IPS-15b (cell line): ENCODE measurements around the gene OCA2.
"Not testable (repeated sequence)": the region's sequence is repeated elsewhere in the genome, so short reads cannot be mapped to it uniquely, and the experiment has no call there.

Experiments
- H3K27me3 ChIP-seq: one replicate; pipeline ENCODE4 v1.6.1; 2013; ENCODE audit warnings: low read length; ENCODE audit not compliant: control insufficient read depth, insufficient read depth
- H3K36me3 ChIP-seq: one replicate; pipeline ENCODE4 v1.6.1; 2013; ENCODE audit warnings: low read length; ENCODE audit not compliant: control insufficient read depth, insufficient read depth
- H3K4me1 ChIP-seq: one replicate; pipeline ENCODE4 v1.6.1; 2013; ENCODE audit warnings: mild to moderate bottlenecking, low read length; ENCODE audit not compliant: control insufficient read depth, insufficient read depth
- H3K4me3 ChIP-seq: one replicate; pipeline ENCODE4 v1.5.1; 2013; ENCODE audit warnings: low read depth, low read length
- H3K9ac ChIP-seq: one replicate; pipeline ENCODE4 v1.6.1; 2013; ENCODE audit warnings: low read depth, mild to moderate bottlenecking, low read length
- H3K9me3 ChIP-seq: one replicate; pipeline ENCODE4 v1.6.1; 2013; ENCODE audit warnings: mild to moderate bottlenecking, low read length; ENCODE audit not compliant: control insufficient read depth, insufficient read depth

Gene OCA2

GRCh38 chr15:28098766-28099554, at the start of gene OCA2:
Gene OCA2, minus strand, starts transcription at chr15:28099315. Its CDS starts 17,441 bp downstream, at chr15:28081874.
- H3K9ac ChIP-seq: no peak within 1 kb of the TSS
- H3K36me3 ChIP-seq: no peaks in the 10 kb centered on the region
- H3K4me1 ChIP-seq: peaks cover 2% of the 10 kb centered on the region
- H3K27me3 ChIP-seq: peaks cover 87% of the 10 kb centered on the region
- peak within 1 kb of the TSS; percentile 76 for H3K4me3 ChIP-seq
- H3K9me3 ChIP-seq: no peaks in the 10 kb centered on the region

- no peaks in the 10 kb centered on the region for H3K4me1 ChIP-seq
- H3K36me3 ChIP-seq: peaks cover 24% of the 10 kb centered on the region
- H3K9me3 ChIP-seq: no peaks in the 10 kb centered on the region
- no peak overlapping the region for H3K9ac ChIP-seq
- H3K4me3 ChIP-seq: no peak overlapping the region
- no peaks in the 10 kb centered on the region for H3K27me3 ChIP-seq
Observed at GRCh38 chr15:28147801-28148200, 48.7 kb upstream of the OCA2 start.

DNA sequence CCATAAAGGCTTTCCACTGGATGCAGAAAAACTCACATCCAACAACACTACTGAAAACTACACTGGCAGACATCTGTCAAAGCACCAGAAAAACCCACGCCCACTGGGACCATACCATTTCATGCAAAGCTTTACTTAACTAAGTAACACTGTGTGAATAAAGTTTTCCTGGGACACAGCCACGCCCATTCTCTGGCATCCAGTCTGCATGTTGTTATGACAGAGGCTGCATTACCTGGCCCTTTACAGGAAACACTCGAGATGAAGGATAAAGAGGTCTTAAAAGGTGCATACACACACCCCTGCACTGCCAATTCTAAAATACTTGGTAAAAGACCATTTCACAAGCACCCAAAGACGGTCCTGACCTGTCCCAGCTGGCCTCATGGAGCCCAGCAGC, 46.3 kb upstream of the OCA2 start:
- H3K9ac ChIP-seq, H3K4me1 ChIP-seq, H3K9me3 ChIP-seq, H3K4me3 ChIP-seq, H3K27me3 ChIP-seq: not testable (repeated sequence)
- H3K36me3 ChIP-seq: peaks cover 21% of the 10 kb centered on the region

DNA sequence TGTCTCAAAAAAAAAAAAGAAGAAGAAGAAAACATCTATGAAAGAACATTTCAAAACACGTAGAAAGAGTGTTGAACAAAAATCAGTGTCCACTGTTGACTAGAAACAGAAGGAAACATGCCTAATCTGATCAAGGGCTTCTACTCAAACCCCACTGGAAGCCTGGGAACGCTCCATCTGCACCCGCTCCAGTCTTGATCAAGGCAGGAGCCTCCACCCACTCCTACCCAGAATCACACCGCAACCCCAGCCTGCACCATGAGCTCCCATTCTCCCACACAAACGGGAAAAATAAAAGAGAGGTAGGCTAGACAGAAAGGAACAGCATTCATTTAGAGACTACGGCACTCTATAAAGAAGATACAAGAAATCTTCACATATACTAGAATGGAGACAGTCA, 40.9 kb upstream of the OCA2 start:
- no peaks in the 10 kb centered on the region for H3K4me1 ChIP-seq
- H3K36me3 ChIP-seq: peaks cover 17% of the 10 kb centered on the region
- no peaks in the 10 kb centered on the region for H3K27me3 ChIP-seq
- H3K9me3 ChIP-seq: no peaks in the 10 kb centered on the region
- H3K4me3 ChIP-seq: no peak overlapping the region
- H3K9ac ChIP-seq: no peak overlapping the region

GRCh38 chr15:28137408-28138039, 38.4 kb upstream of the OCA2 start:
- not testable (repeated sequence) for H3K36me3 ChIP-seq, H3K27me3 ChIP-seq

DNA sequence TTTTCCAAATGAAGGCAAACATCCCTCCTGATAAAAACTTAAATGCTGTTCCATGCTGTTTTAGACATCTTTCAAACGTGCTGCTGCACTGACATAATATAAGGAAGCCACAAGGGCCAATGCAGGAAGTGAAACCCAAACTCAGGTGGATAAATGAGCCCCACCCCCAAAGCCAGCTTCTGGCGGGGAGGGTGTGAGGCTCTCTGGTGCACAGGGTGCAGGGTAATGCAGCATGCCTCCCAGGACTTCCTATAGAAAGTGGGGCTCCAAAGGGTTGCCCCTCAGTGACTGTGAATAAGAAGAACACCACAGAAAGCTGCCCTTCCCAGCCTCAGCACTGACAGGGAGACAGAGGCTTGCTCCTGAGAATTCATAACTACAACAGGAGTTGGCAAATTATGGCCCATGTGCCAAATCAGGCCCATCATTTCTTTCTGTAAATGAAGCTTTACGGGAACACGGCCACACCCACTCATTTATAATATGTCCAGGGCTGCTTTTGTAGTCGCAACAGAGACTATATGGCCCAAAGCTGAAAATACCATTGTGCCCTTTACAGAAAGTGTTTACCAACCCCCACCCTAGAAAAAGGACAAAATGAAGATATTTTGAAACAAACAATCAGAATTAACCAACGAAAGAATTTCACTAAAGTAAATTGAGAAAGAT, 37.3 kb upstream of the OCA2 start:
- not testable (repeated sequence) for H3K4me3 ChIP-seq, H3K9ac ChIP-seq, H3K27me3 ChIP-seq, H3K4me1 ChIP-seq, H3K9me3 ChIP-seq
- H3K36me3 ChIP-seq: peaks cover 10% of the 10 kb centered on the region

More at GRCh38 chr15:28137408-28138039, 38.4 kb upstream of the OCA2 start:
- H3K9me3 ChIP-seq, H3K4me3 ChIP-seq, H3K9ac ChIP-seq, H3K4me1 ChIP-seq: not testable (repeated sequence)

DNA sequence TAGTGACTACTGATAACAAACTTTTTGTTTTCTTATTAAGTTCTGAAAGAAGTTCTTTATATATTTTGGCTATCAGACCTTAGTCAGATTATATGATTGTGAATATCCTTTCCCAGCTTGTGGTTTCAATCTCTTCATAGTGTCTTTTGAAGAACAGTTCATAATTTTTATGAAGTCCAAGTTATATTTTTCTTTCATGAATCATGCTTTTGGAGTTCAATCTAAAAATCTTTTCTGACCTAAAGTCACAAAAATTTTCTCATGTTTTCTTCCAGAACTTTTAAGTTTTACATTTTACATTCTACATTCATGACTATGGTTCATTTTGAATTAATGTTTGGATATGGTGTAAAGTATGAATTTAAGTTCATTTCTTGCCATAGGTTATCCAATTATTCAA, 34.2 kb upstream of the OCA2 start:
- no peak overlapping the region for H3K9ac ChIP-seq
- no peaks in the 10 kb centered on the region for H3K9me3 ChIP-seq
- no peaks in the 10 kb centered on the region for H3K4me1 ChIP-seq
- no peak overlapping the region for H3K4me3 ChIP-seq
- no peaks in the 10 kb centered on the region for H3K27me3 ChIP-seq
- peaks cover 26% of the 10 kb centered on the region for H3K36me3 ChIP-seq

- no peaks in the 10 kb centered on the region for H3K27me3 ChIP-seq
- H3K36me3 ChIP-seq: peaks cover 26% of the 10 kb centered on the region
- H3K9me3 ChIP-seq: no peaks in the 10 kb centered on the region
- H3K4me1 ChIP-seq: no peaks in the 10 kb centered on the region
- H3K4me3 ChIP-seq: no peak overlapping the region
- no peak overlapping the region for H3K9ac ChIP-seq
Observed at GRCh38 chr15:28132524-28133275, 33.6 kb upstream of the OCA2 start.

DNA sequence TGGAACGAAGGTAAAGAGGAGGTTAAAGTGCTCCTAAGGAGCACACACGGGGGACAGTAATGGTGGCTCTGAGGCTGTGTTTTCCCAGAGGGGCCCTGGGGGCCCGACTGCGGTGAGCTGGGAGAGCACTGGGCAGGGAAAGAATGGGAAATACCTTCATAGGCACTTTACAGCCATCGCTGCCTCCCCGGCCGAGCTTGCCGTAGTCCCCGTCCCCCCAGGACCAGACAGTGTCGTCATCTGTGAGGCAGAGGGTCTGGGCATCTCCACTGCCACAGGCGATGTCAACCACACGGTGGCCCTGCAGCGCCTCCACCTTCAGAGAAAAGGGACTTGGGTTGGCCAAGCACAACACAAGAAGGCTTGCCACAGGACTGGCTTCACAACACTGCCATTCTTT, 32.8 kb upstream of the OCA2 start:
- Histone ChIP-seq H3K4me3 (no peak overlapping the region), H3K36me3 (peaks cover 29% of the 10 kb centered on the region), H3K9me3 (no peaks in the 10 kb centered on the region), H3K4me1 (no peaks in the 10 kb centered on the region), H3K9ac (no peak overlapping the region), H3K27me3 (no peaks in the 10 kb centered on the region)

GRCh38 chr15:28131400-28131799, 32.3 kb upstream of the OCA2 start:
- Histone ChIP-seq H3K36me3 (peaks cover 30% of the 10 kb centered on the region), H3K4me3 (no peak overlapping the region), H3K27me3 (no peaks in the 10 kb centered on the region), H3K9me3 (no peaks in the 10 kb centered on the region), H3K9ac (no peak overlapping the region), H3K4me1 (no peaks in the 10 kb centered on the region)

DNA sequence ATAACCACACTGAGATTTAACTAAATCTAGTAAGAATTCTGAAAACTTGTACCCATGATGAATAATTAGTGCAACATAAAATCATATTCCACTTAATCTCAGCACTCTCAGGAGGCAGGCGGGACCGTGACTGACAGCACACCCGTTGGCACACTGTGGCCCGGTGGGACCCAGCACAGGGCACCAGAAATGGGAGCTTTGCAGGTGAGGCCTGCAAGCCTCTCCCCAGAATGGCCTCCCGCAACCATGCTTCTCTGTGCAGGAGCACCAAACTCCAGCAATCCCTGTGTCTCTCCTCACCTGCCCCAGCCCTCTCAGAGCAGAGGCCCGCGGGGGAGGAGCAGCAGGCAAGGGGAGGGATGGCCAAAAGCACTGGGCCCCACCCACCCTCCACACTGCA, 31.5 kb upstream of the OCA2 start:
- Histone ChIP-seq H3K4me1 (no peaks in the 10 kb centered on the region), H3K4me3 (no peak overlapping the region), H3K9me3 (no peaks in the 10 kb centered on the region), H3K9ac (no peak overlapping the region), H3K36me3 (peaks cover 30% of the 10 kb centered on the region), H3K27me3 (no peaks in the 10 kb centered on the region)
